Measurements from ENCODE around the gene FRMD4B.

GRCh38 chr3:69160525-69160924 lies 225.4 kb downstream of the FRMD4B start:
- TF ChIP-seq CTCF (conservative IDR thresholded peaks at IDR 0.05; ENCODE audit: low read length): no peak
- no peak for TF ChIP-seq EZH2phosphoT487 (IDR thresholded peaks at IDR 0.05; ENCODE audit: borderline replicate concordance)

Data from Loucy (cell line).